GM19324 (cell line): ENCODE measurements around the gene SRRM3.
"Not testable (repeated sequence)": the region's sequence is repeated elsewhere in the genome, so short reads cannot be mapped to it uniquely, and the experiment has no call there.

ENCODE experiments used
- ATAC-seq: cut with Tn5 transposase; IDR thresholded peaks from one replicate; pipeline ENCODE4 v1.9.1; 2021; ENCODE audit warnings: mild to moderate bottlenecking, moderate library complexity; ENCODE audit not compliant: unreplicated experiment, low FRiP score

The SRRM3 gene

GRCh38 chr7:76334320-76334967, 132.7 kb downstream of the SRRM3 start:
- no peak for ATAC-seq

GRCh38 chr7:76335417-76335816, 133.7 kb downstream of the SRRM3 start:
- ATAC-seq, result not testable (repeated sequence)

- ATAC-seq, result no peak
These were observed 134.4 kb downstream of the SRRM3 start for GRCh38 chr7:76336094-76336493.
